IMR-90 (cell line): Measurements from ENCODE around the gene NDUFAF5. TPM values are rescaled to one million over a fixed set of nuclear protein-coding genes. Genes with fewer than 3 reads are reported as not detected.

Source experiments
- ATAC-seq: fragments of 200-7000 bp; cut with Tn5 transposase; 2 replicates; pipeline ENCODE4 v1.9.1; 2020; ENCODE audit warnings: low read depth, mild to moderate bottlenecking, moderate library complexity
- BruUV-seq: library from RNA; stranded (reverse); fragments of 400-500 nt; replicated peaks from 2 replicates; lab custom pipeline; 2021; lab: Mats Ljungman, UMichigan
- CTCF ChIA-PET: fragments of 300-600 bp; formaldehyde crosslinking; extraction: SDS; loops from one replicate; lab custom pipeline; 2021; ENCODE audit warnings: antibody characterized with exemption; lab: Yijun Ruan, JAX
- POLR2A ChIA-PET: fragments of 300-600 bp; sonication (Branson Sonifier 250); formaldehyde crosslinking; loops from one replicate; lab custom pipeline; 2022; ENCODE audit warnings: antibody characterized with exemption; ENCODE audit not compliant: unreplicated experiment; lab: Charles Lee
- DNase-seq: peaks from one replicate; pipeline ENCODE4 v3.0.0; 2013
- H2AFZ ChIP-seq: replicated peaks from 2 replicates; pipeline ENCODE3; 2013; ENCODE audit warnings: low read length, mild to moderate bottlenecking; ENCODE audit not compliant: poor library complexity
- H2AK5ac ChIP-seq: 2 replicates; pipeline ENCODE4 v1.6.1; 2013; ENCODE audit warnings: low read depth, low read length, inconsistent platforms
- H2AK9ac ChIP-seq: replicated peaks from 2 replicates; pipeline ENCODE3; 2013; ENCODE audit warnings: mild to moderate bottlenecking, low read depth, low read length, moderate library complexity; ENCODE audit not compliant: poor library complexity
- H2BK120ac ChIP-seq: 2 replicates; pipeline ENCODE4 v1.6.1; 2013; ENCODE audit warnings: low read depth, low read length, inconsistent platforms
- H2BK15ac ChIP-seq: 3 replicates; pipeline ENCODE4 v1.6.1; 2013; ENCODE audit warnings: low read depth, low read length, inconsistent platforms
- H2BK20ac ChIP-seq: 2 replicates; pipeline ENCODE4 v1.6.1; 2013; ENCODE audit warnings: low read depth, mild to moderate bottlenecking, inconsistent platforms, low read length, moderate library complexity
- H2BK5ac ChIP-seq: 2 replicates; pipeline ENCODE4 v1.6.1; 2013; ENCODE audit warnings: mild to moderate bottlenecking, low read depth, low read length, inconsistent platforms; ENCODE audit not compliant: poor library complexity, severe bottlenecking
- H3K14ac ChIP-seq: replicated peaks from 2 replicates; pipeline ENCODE4 v1.6.1; 2013; ENCODE audit warnings: low read depth, low read length, inconsistent platforms
- H3K18ac ChIP-seq: 2 replicates; pipeline ENCODE4 v1.6.1; 2013; ENCODE audit warnings: low read depth, low read length, control low read depth
- H3K23ac ChIP-seq: 2 replicates; pipeline ENCODE4 v1.6.1; 2013; ENCODE audit warnings: low read depth, low read length, inconsistent platforms
- H3K27ac ChIP-seq: 2 replicates; pipeline ENCODE4 v1.5.1; 2013; ENCODE audit warnings: mild to moderate bottlenecking, control low read depth, low read length; ENCODE audit not compliant: insufficient read depth
- H3K27me3 ChIP-seq: 2 replicates; pipeline ENCODE4 v1.6.1; 2013; ENCODE audit warnings: low read length; ENCODE audit not compliant: control insufficient read depth, insufficient read depth
- H3K36me3 ChIP-seq: 2 replicates; pipeline ENCODE4 v1.6.1; 2013; ENCODE audit warnings: low read length, mixed read lengths; ENCODE audit not compliant: control insufficient read depth, insufficient read depth
- H3K4ac ChIP-seq: 2 replicates; pipeline ENCODE4 v1.6.1; 2013; ENCODE audit warnings: low read depth, low read length, inconsistent platforms
- H3K4me1 ChIP-seq: 2 replicates; pipeline ENCODE4 v1.6.1; 2013; ENCODE audit warnings: low read length, mixed read lengths; ENCODE audit not compliant: control insufficient read depth, insufficient read depth
- H3K4me2 ChIP-seq: 2 replicates; pipeline ENCODE4 v1.6.1; 2013; ENCODE audit warnings: low read depth, mild to moderate bottlenecking, control low read depth, low read length, moderate library complexity
- H3K4me3 ChIP-seq: 2 replicates; pipeline ENCODE4 v1.5.1; 2013; ENCODE audit warnings: low read depth, mild to moderate bottlenecking, control low read depth, low read length, moderate library complexity; ENCODE audit not compliant: insufficient read depth
- H3K56ac ChIP-seq: 2 replicates; pipeline ENCODE4 v1.6.1; 2013; ENCODE audit warnings: low read length, inconsistent platforms; ENCODE audit not compliant: insufficient read depth; ENCODE audit errors: extremely low read depth
- H3K79me1 ChIP-seq, 2 experiments: 2 replicates each; pipeline ENCODE4 v1.6.1; 2013; ENCODE audit warnings: low read length in 2 of 2, inconsistent platforms in 1 of 2, low read depth in 1 of 2
- H3K9ac ChIP-seq: 2 replicates; pipeline ENCODE4 v1.6.1; 2013; ENCODE audit warnings: low read depth, low read length, control low read depth
- H3K9me1 ChIP-seq: 2 replicates; pipeline ENCODE4 v1.6.1; 2013; ENCODE audit warnings: low read length, inconsistent platforms; ENCODE audit not compliant: insufficient read depth
- H3K9me3 ChIP-seq: 2 replicates; pipeline ENCODE4 v1.6.1; 2013; ENCODE audit warnings: low read length; ENCODE audit not compliant: control insufficient read depth, insufficient read depth
- H4K20me1 ChIP-seq: 2 replicates; pipeline ENCODE4 v1.6.1; 2013; ENCODE audit warnings: low read length, inconsistent platforms; ENCODE audit not compliant: insufficient read depth
- H4K5ac ChIP-seq: 2 replicates; pipeline ENCODE4 v1.6.1; 2013; ENCODE audit warnings: mild to moderate bottlenecking, low read depth, low read length, control low read depth
- H4K8ac ChIP-seq, 2 experiments: 2 replicates each; pipeline ENCODE4 v1.6.1; 2013; ENCODE audit warnings: low read depth in 2 of 2, low read length in 2 of 2, control low read depth in 1 of 2, inconsistent platforms in 1 of 2
- H4K91ac ChIP-seq: 2 replicates; pipeline ENCODE4 v1.6.1; 2013; ENCODE audit warnings: low read depth, low read length, inconsistent platforms; ENCODE audit not compliant: insufficient read depth
- BHLHE40 ChIP-seq: fragments of 150-350 bp; IDR thresholded peaks from 2 replicates; pipeline ENCODE4 v1.6.1; 2016; ENCODE audit warnings: mild to moderate bottlenecking, low read depth, low read length
- CEBPB ChIP-seq: IDR thresholded peaks from 2 replicates; pipeline ENCODE4 v1.6.1; 2012; ENCODE audit warnings: low read depth, low read length, improper control_type of control experiment
- CHD1 ChIP-seq: IDR thresholded peaks from 2 replicates; pipeline ENCODE4 v1.6.1; 2012; ENCODE audit warnings: low read depth, low read length, improper control_type of control experiment
- CTCF ChIP-seq: conservative IDR thresholded peaks from 2 replicates; pipeline ENCODE4 v1.5.1; 2012; ENCODE audit warnings: mild to moderate bottlenecking, low read depth, low read length, improper control_type of control experiment
- ELK1 ChIP-seq: fragments of 150-350 bp; IDR thresholded peaks from 2 replicates; pipeline ENCODE4 v1.6.1; 2016; ENCODE audit warnings: low read depth, mild to moderate bottlenecking, low read length, moderate library complexity, borderline replicate concordance
- FOS ChIP-seq: fragments of 150-350 bp; IDR thresholded peaks from 2 replicates; pipeline ENCODE4 v1.6.1; 2016; ENCODE audit warnings: low read depth, low read length
- MAFK ChIP-seq: IDR thresholded peaks from 2 replicates; pipeline ENCODE4 v1.6.1; 2012; ENCODE audit warnings: low read depth, low read length, improper control_type of control experiment
- MAZ ChIP-seq: IDR thresholded peaks from 2 replicates; pipeline ENCODE4 v1.6.1; 2012; ENCODE audit warnings: low read depth, mild to moderate bottlenecking, low read length, improper control_type of control experiment, moderate library complexity, borderline replicate concordance
- MXI1 ChIP-seq: IDR thresholded peaks from 2 replicates; pipeline ENCODE4 v1.6.1; 2012; ENCODE audit warnings: low read depth, mild to moderate bottlenecking, low read length, moderate library complexity, borderline replicate concordance
- NFE2L2 ChIP-seq: fragments of 150-350 bp; IDR thresholded peaks from 2 replicates; pipeline ENCODE4 v1.6.1; 2016; ENCODE audit warnings: low read depth, mild to moderate bottlenecking, low read length
- POLR2A ChIP-seq: IDR thresholded peaks from 2 replicates; pipeline ENCODE4 v1.6.1; 2012; ENCODE audit warnings: mild to moderate bottlenecking, low read depth, low read length
- RAD21 ChIP-seq: IDR thresholded peaks from 2 replicates; pipeline ENCODE4 v1.6.1; 2012; ENCODE audit warnings: low read length, improper control_type of control experiment
- RCOR1 ChIP-seq: IDR thresholded peaks from 2 replicates; pipeline ENCODE4 v1.6.1; 2012; ENCODE audit warnings: mild to moderate bottlenecking, low read length, improper control_type of control experiment; ENCODE audit not compliant: insufficient replicate concordance
- RFX5 ChIP-seq: IDR thresholded peaks from 2 replicates; pipeline ENCODE4 v1.8.0; 2012; ENCODE audit warnings: low read depth, mild to moderate bottlenecking, low read length, moderate library complexity
- SMC3 ChIP-seq: fragments of 150-350 bp; IDR thresholded peaks from 2 replicates; pipeline ENCODE4 v1.6.1; 2016; ENCODE audit warnings: low read depth, mild to moderate bottlenecking, antibody characterized with exemption, low read length, moderate library complexity
- WGBS, 2 experiments: methylation state at CpG; one replicate each; pipeline versions ENCODE4 v1.1.5 to v1.1.7; 2013; ENCODE audit warnings: missing lambda C conversion rate in 2 of 2; ENCODE audit not compliant: insufficient read length in 1 of 2; ENCODE audit errors: extremely low coverage in 2 of 2; 5-methylcytosine and 5-hydroxymethylcytosine counted together
- dilution Hi-C: fragments of 300-500 bp; cut with HindIII; formaldehyde crosslinking; loops from one replicate; pipeline ENCODE4 v1.14.3; 2018; ENCODE audit warnings: low sequenced_read_pairs; ENCODE audit not compliant: unreplicated experiment
- in situ Hi-C: fragments of 300-500 bp; cut with MboI; formaldehyde crosslinking; loops from 3 replicates; pipeline ENCODE4 v1.14.3; 2019; ENCODE audit warnings: low sequenced_read_pairs, inconsistent platforms, mixed read lengths
- intact Hi-C: fragments of 100-400 bp; cut with micrococcal nuclease; formaldehyde crosslinking; loops from 2 replicates; pipeline ENCODE4 v1.10.0; 2022
- polyA plus RNA-seq, 3 experiments: library from polyadenylated mRNA; depleted of rRNA; stranded (reverse); fragments of >200 nt; gene quantifications; 2 replicates each; pipeline ENCODE4 v1.2.3, GENCODE V29; 2012; ENCODE audit warnings: low replicate concordance in 1 of 3
- total RNA-seq: library from RNA; depleted of rRNA; stranded (reverse); fragments of >200 nt; gene quantifications from 2 replicates; pipeline ENCODE4 v1.2.3, GENCODE V29; 2012
- TF ChIP-seq, protein P1 (sequence below): fragments of 150-350 bp; IDR thresholded peaks from 2 replicates; pipeline ENCODE4 v1.6.1; 2017; ENCODE audit warnings: mild to moderate bottlenecking, antibody characterized with exemption, low read length, low read depth

Gene NDUFAF5
- total and polyA plus RNA-seq, 2 of the 4 experiments (the other 2 are of a cell fraction): 6.8 to 12.3 TPM

DNA sequence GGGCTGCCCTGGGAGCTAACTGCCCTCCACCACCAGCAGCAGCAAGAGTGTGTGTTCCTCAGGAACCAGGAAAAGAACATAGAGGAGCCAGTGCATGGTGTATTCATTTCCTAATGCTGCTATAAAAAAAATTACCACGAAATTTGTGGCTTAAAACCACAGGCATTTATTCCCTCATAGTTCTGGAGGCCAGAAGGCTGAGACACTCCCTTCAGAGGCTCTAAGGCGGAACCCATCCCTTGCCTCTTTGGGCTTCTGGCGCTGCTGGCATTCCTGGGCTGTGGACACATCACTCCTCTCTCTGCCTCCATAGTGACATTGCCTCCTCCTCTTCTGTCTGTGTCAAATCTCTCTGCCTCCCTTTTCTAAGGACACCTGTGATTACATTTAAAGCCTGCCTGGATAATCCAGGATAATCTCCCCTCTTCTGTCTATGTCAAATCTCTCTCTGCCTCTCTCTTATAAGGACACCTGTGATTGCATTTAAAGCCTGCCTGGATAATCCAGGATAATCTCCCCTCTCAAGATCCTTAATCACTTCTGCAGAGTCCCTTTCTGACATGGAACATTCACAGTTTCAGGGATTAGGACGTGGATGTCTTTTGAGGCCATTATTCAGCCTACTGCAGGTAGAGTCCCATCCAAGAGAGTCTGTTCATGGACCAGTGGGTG lies 54.7 kb downstream of the NDUFAF5 start:
- no peak overlapping the region for H4K91ac ChIP-seq
- no peak for TF ChIP-seq FOS
- no peak for TF ChIP-seq RCOR1
- TF ChIP-seq CHD1: no peak
- no peak for TF ChIP-seq RAD21
- TF ChIP-seq, protein P1, sequence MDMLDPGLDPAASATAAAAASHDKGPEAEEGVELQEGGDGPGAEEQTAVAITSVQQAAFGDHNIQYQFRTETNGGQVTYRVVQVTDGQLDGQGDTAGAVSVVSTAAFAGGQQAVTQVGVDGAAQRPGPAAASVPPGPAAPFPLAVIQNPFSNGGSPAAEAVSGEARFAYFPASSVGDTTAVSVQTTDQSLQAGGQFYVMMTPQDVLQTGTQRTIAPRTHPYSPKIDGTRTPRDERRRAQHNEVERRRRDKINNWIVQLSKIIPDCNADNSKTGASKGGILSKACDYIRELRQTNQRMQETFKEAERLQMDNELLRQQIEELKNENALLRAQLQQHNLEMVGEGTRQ: no peak
- no peak for TF ChIP-seq CEBPB
- no peak for TF ChIP-seq ELK1
- no peak for TF ChIP-seq POLR2A
- no peak for TF ChIP-seq SMC3
- no peak for TF ChIP-seq BHLHE40
- TF ChIP-seq MAFK: no peak
- TF ChIP-seq RFX5: no peak
- no peak for TF ChIP-seq NFE2L2
- TF ChIP-seq CTCF: no peak
- TF ChIP-seq MAZ: no peak
- no peak for TF ChIP-seq MXI1
- CTCF ChIA-PET: no interaction called here
- BruUV-seq: no TSS peak
- no peak overlapping the region for H2AK5ac ChIP-seq
- H3K36me3 ChIP-seq: no peaks in the 10 kb centered on the region
- no peak overlapping the region for H2BK20ac ChIP-seq
- H3K4me1 ChIP-seq: no peaks in the 10 kb centered on the region
- no peak overlapping the region for H3K56ac ChIP-seq
- peak; percentile 41 for DNase-seq
- H3K27me3 ChIP-seq: no peaks in the 10 kb centered on the region; the same call in 1 of the 2 replicates
- H3K79me1 ChIP-seq: no peaks in the 10 kb centered on the region
- no peak overlapping the region for H3K4me2 ChIP-seq
- H4K5ac ChIP-seq: no peak overlapping the region
- H3K4ac ChIP-seq: no peak overlapping the region
- H2BK5ac ChIP-seq: no peak overlapping the region
- POLR2A ChIA-PET: no interaction called here
- H3K18ac ChIP-seq: no peak overlapping the region
- ATAC-seq: peak; percentile 83
- no peaks in the 10 kb centered on the region for H4K20me1 ChIP-seq
- no peak overlapping the region for H4K8ac ChIP-seq
- no peak overlapping the region for H3K14ac ChIP-seq
- no peak overlapping the region for H3K27ac ChIP-seq
- dilution Hi-C loops: no loop called here
- H3K23ac ChIP-seq: no peak overlapping the region
- H2AK9ac ChIP-seq: peak overlapping the region; percentile 42
- 0% methylated on average over 1 of the region's 4 CpGs; no CpG with 5 or more reads in 1 of the 2 experiments for WGBS, 2 experiments
- no peaks in the 10 kb centered on the region for H3K9me1 ChIP-seq
- H2AFZ ChIP-seq: no peak overlapping the region
- H3K9me3 ChIP-seq: no peaks in the 10 kb centered on the region
- in situ Hi-C loops: no loop called here
- H2BK15ac ChIP-seq: no peak overlapping the region
- no peak overlapping the region for H2BK120ac ChIP-seq
- intact Hi-C loops: no loop called here
- H3K4me3 ChIP-seq: no peak overlapping the region
- no peak overlapping the region for H3K9ac ChIP-seq
